A549 (cell line): ENCODE data around the gene NIPAL3.

Source experiments
- CBX2 ChIP-seq: fragments of 200-600 bp; sonication (generic); IDR thresholded peaks from 2 replicates; pipeline ENCODE4 v1.6.1; 2016; ENCODE audit warnings: low read depth, mild to moderate bottlenecking, borderline replicate concordance
- CTCF ChIP-seq: fragments of >200 bp; sonication (Bioruptor Twin); formaldehyde crosslinking; IDR thresholded peaks from 3 replicates; pipeline ENCODE4 v1.5.1; 2016
- POLR2A ChIP-seq: IDR thresholded peaks from 2 replicates; pipeline ENCODE4 v1.6.1; 2012; ENCODE audit warnings: mild to moderate bottlenecking, low read length
- RAD21 ChIP-seq, 2 experiments: fragments of >200 bp in 1 of 2; sonication (Bioruptor Twin) in 1 of 2; formaldehyde crosslinking in 1 of 2; IDR thresholded peaks in 1 of 2; conservative IDR thresholded peaks in 1 of 2; 2 replicates in 1 of 2; 3 replicates in 1 of 2; pipeline ENCODE4 v1.6.1; 2012 to 2018; ENCODE audit warnings: inconsistent platforms in 1 of 2
- RFX5 ChIP-seq: fragments of 450-650 bp; IDR thresholded peaks from 2 replicates; pipeline ENCODE4 v1.7.1; 2014; ENCODE audit warnings: antibody characterized with exemption, mild to moderate bottlenecking, moderate library complexity
- ZFP36 ChIP-seq: fragments of 450-650 bp; IDR thresholded peaks from 2 replicates; pipeline ENCODE4 v1.6.1; 2014; ENCODE audit warnings: borderline replicate concordance; ENCODE audit not compliant: partially characterized antibody

DNA sequence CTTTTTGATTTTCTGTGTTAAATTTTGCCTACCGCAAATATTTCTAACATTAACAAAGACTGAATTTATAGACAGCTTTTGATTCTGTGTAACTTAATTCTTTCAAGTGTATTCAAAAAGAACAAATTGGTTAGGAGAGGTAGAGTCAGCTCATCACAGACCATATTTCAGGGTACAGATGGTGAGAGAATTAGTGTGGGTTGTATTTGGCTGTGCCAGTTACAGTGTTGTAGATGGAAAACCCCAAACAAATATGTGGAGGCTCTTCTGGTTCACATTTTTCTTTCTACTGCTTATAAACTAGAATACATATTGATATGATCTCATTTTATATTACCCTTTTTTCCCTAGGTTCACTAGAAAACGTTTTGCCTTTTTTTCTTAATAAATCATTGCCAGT lies 98.1 kb downstream of the NIPAL3 start:
- no peak for TF ChIP-seq ZFP36
- no peak for TF ChIP-seq RAD21 (conservative IDR thresholded peaks at IDR 0.05 in 1 of 2, IDR thresholded peaks at IDR 0.05 in 1 of 2)
- no peak for TF ChIP-seq POLR2A
- TF ChIP-seq CBX2, result no peak
- TF ChIP-seq RFX5, result no peak
- TF ChIP-seq CTCF, result no peak
